Osteocyte (in vitro differentiated cells): ENCODE measurements around the gene RMDN2. TPM values are rescaled to one million over a fixed set of nuclear protein-coding genes. Genes with fewer than 3 reads are reported as not detected.

Experiments
- DNase-seq: peaks from one replicate; pipeline ENCODE4 v3.0.0; 2021; ENCODE audit warnings: mixed read lengths; ENCODE audit not compliant: unreplicated experiment; ENCODE audit errors: extremely low spot score
- H3K27ac Mint-ChIP-seq: one replicate; pipeline ENCODE4 v1.8.0; 2021; ENCODE audit warnings: mild to moderate bottlenecking, mixed read lengths; ENCODE audit not compliant: unreplicated experiment
- H3K27me3 Mint-ChIP-seq: one replicate; pipeline ENCODE4 v1.8.0; 2021; ENCODE audit warnings: mixed read lengths; ENCODE audit not compliant: unreplicated experiment
- H3K36me3 Mint-ChIP-seq: one replicate; pipeline ENCODE4 v1.8.0; 2021; ENCODE audit warnings: mixed read lengths; ENCODE audit not compliant: unreplicated experiment
- H3K4me1 Mint-ChIP-seq: one replicate; pipeline ENCODE4 v1.8.0; 2021; ENCODE audit warnings: mixed read lengths; ENCODE audit not compliant: unreplicated experiment
- H3K4me3 Mint-ChIP-seq: one replicate; pipeline ENCODE4 v1.8.0; 2021; ENCODE audit warnings: mild to moderate bottlenecking, moderate library complexity, mixed read lengths; ENCODE audit not compliant: unreplicated experiment
- H3K9me3 Mint-ChIP-seq: one replicate; pipeline ENCODE4 v1.8.0; 2021; ENCODE audit warnings: mixed read lengths; ENCODE audit not compliant: unreplicated experiment
- total RNA-seq: library from RNA; stranded (reverse); gene quantifications from 2 replicates; pipeline ENCODE4 v1.2.1, GENCODE V29; 2021
- TF ChIP-seq, protein P1 (sequence below): fragments of 200-600 bp; sonication (generic); IDR thresholded peaks from 2 replicates; pipeline ENCODE4 v1.5.0; 2021; ENCODE audit warnings: antibody characterized with exemption, mild to moderate bottlenecking, moderate library complexity

RMDN2 gene
- total RNA-seq, 1 donor from 2014 or later: 8.4 TPM

DNA sequence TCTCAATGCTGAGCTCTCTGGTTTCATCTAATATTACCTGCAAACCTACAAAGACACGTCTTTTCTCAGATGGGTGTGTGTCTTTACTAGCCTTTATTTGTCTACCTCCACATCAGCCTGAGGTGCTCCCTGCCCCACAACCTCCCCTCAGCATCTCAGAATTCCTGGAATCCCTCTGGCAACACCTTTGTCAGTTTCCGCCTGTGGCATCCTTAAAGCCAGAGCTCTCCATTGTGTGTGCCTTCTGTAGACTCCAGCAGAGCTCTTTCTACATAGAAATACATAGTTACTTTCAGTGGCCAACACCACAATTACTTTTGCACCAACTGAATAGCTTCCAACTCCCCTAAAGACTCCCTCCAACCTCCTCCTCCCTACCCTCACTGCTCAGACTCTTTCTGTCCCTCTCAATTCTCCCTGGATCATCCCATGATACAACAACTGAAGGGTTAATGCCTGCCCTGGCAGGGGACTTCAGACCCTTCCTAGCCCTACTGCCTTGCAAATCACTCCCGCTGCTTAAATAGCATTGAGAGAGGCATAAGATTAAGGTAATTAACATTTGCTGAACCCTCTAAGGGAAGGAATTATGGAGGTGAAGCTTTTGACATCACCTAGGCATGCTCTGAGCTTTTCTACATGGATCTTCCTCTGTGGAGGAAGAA is 39.6 kb upstream of the RMDN2 start:
- Mint-ChIP-seq H3K9me3 (no peaks in the 10 kb centered on the region), H3K4me1 (no peaks in the 10 kb centered on the region), H3K27ac (no peak overlapping the region), H3K4me3 (no peak overlapping the region), H3K36me3 (no peaks in the 10 kb centered on the region), H3K27me3 (peaks cover 32% of the 10 kb centered on the region)
- TF ChIP-seq, protein P1, sequence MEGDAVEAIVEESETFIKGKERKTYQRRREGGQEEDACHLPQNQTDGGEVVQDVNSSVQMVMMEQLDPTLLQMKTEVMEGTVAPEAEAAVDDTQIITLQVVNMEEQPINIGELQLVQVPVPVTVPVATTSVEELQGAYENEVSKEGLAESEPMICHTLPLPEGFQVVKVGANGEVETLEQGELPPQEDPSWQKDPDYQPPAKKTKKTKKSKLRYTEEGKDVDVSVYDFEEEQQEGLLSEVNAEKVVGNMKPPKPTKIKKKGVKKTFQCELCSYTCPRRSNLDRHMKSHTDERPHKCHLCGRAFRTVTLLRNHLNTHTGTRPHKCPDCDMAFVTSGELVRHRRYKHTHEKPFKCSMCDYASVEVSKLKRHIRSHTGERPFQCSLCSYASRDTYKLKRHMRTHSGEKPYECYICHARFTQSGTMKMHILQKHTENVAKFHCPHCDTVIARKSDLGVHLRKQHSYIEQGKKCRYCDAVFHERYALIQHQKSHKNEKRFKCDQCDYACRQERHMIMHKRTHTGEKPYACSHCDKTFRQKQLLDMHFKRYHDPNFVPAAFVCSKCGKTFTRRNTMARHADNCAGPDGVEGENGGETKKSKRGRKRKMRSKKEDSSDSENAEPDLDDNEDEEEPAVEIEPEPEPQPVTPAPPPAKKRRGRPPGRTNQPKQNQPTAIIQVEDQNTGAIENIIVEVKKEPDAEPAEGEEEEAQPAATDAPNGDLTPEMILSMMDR: no peak
- no peak for DNase-seq

DNA sequence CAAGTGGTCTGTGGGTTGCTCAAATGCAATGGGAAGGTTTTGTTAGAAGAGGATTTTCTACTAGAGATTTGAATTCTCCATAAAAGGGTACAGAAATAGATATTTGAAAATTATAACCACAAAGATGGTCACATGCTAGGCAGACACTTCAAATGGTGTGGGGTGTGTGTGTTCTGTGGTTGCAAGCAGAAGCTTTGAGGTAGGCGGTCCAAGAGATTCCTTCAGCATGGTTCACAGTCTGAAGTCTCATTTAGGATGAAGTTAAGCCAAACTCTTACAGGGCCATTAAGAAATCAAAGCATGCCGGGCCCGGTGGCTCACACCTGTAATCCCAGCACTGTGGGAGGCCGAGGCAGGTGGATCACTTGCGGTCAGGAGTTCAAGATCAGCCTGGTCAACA is 38.3 kb upstream of the RMDN2 start:
- H3K27ac Mint-ChIP-seq: no peak overlapping the region
- H3K4me3 Mint-ChIP-seq: no peak overlapping the region
- H3K27me3 Mint-ChIP-seq: peaks cover 25% of the 10 kb centered on the region
- TF ChIP-seq, protein P1: no peak
- H3K9me3 Mint-ChIP-seq: no peaks in the 10 kb centered on the region
- H3K36me3 Mint-ChIP-seq: no peaks in the 10 kb centered on the region
- DNase-seq: no peak
- peaks cover 5% of the 10 kb centered on the region for H3K4me1 Mint-ChIP-seq

DNA sequence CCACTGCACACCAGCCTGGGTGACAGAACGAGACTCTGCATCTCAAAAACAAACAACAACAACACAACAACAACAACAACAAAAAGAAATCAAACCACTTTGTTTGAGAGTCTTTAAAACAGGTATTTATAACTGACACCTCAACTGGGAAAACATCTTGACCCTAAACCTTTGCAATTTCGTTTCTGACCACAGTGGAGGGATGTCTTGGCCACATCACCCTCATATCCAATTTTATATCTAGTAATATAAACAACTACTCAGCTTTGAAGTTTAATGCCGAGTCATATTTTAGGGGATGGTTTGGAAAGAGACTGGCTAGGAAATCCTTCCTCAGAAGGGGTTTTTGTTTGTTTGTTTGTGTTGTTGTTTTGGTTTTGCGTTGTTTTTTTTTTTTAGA is 37.8 kb upstream of the RMDN2 start:
- H3K4me1 Mint-ChIP-seq: peaks cover 10% of the 10 kb centered on the region
- peaks cover 22% of the 10 kb centered on the region for H3K27me3 Mint-ChIP-seq
- H3K4me3 Mint-ChIP-seq: no peak overlapping the region
- H3K9me3 Mint-ChIP-seq: no peaks in the 10 kb centered on the region
- no peaks in the 10 kb centered on the region for H3K36me3 Mint-ChIP-seq
- TF ChIP-seq, protein P1: no peak
- H3K27ac Mint-ChIP-seq: no peak overlapping the region
- DNase-seq: no peak

DNA sequence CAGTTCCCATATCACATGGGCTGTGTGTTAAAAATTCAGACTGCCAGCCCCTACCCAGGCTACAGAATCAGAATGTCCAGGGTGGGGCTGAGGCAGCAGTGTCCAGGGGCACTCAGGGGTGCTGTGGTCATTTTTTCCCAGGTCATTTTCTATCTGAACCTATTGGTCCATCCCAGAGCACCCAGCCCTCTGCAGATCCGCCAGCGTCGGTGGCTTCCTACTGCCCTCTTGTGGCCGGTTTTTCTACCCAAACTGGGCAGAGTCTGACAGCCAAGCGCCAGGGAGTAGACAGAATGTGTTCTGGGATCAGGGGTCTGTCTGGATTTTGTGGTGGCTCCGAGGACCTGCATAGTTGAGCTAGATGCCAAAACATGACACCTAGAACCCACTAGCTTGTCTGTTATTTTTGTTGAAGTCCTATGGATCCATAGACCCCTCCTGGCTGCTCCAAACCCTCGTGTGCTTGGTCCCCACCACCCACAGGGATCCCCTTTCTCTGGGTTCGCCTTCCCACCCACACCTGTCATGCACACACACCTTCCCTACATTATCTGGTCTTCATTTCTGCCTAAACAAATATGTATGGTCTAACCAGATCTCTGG is 34.1 kb upstream of the RMDN2 start:
- H3K36me3 Mint-ChIP-seq: no peaks in the 10 kb centered on the region
- TF ChIP-seq, protein P1: peak; percentile 84
- H3K4me3 Mint-ChIP-seq: no peak overlapping the region
- H3K9me3 Mint-ChIP-seq: no peaks in the 10 kb centered on the region
- peaks cover 41% of the 10 kb centered on the region for H3K4me1 Mint-ChIP-seq
- H3K27ac Mint-ChIP-seq: no peak overlapping the region
- peak; percentile 88 for DNase-seq
- H3K27me3 Mint-ChIP-seq: peaks cover 10% of the 10 kb centered on the region

DNA sequence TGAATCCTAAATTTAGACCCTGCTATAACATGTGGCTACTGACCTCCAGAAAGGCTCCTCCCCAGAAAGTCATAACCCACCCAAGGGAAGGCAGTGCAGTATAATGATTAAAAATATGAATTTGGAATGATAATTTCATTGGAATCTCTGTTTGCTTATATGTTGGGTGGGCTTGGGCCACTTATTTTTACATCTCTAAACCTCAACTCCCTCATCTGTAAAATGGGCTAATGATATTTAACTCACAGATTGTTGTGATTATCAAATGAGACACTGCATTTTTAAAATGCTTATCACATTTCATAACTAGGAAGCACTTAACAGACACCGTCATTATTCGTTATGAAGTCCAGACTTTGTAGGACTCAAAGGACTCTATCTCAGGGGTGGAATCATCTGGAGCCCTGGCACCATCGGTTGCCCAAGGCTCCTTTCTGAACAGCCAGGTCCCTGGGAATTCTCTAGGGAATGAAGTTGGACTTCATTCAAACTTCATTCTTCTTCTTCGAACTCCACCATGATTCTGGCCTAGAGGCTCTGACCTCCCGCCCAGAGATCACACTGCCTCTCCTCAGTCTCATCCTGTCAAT is 33.1 kb upstream of the RMDN2 start:
- Mint-ChIP-seq H3K9me3 (no peaks in the 10 kb centered on the region), H3K4me3 (no peak overlapping the region), H3K36me3 (no peaks in the 10 kb centered on the region), H3K27me3 (peaks cover 7% of the 10 kb centered on the region), H3K4me1 (peaks cover 41% of the 10 kb centered on the region), H3K27ac (peak overlapping the region; percentile 58)
- TF ChIP-seq, protein P1: no peak
- no peak for DNase-seq
